Activated CD4-positive, alpha-beta T cell treated with anti-CD3 and anti-CD28 coated beads, Interleukin-2, amount 50 U/mL, for 1 hour (primary cell): Measurements from ENCODE around the gene SLMAP.

Source experiments
- DNase-seq: peaks from one replicate; pipeline ENCODE4 v3.0.0-alpha.2; 2020

The SLMAP gene, protein sequence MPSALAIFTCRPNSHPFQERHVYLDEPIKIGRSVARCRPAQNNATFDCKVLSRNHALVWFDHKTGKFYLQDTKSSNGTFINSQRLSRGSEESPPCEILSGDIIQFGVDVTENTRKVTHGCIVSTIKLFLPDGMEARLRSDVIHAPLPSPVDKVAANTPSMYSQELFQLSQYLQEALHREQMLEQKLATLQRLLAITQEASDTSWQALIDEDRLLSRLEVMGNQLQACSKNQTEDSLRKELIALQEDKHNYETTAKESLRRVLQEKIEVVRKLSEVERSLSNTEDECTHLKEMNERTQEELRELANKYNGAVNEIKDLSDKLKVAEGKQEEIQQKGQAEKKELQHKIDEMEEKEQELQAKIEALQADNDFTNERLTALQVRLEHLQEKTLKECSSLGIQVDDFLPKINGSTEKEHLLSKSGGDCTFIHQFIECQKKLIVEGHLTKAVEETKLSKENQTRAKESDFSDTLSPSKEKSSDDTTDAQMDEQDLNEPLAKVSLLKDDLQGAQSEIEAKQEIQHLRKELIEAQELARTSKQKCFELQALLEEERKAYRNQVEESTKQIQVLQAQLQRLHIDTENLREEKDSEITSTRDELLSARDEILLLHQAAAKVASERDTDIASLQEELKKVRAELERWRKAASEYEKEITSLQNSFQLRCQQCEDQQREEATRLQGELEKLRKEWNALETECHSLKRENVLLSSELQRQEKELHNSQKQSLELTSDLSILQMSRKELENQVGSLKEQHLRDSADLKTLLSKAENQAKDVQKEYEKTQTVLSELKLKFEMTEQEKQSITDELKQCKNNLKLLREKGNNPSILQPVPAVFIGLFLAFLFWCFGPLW

DNA sequence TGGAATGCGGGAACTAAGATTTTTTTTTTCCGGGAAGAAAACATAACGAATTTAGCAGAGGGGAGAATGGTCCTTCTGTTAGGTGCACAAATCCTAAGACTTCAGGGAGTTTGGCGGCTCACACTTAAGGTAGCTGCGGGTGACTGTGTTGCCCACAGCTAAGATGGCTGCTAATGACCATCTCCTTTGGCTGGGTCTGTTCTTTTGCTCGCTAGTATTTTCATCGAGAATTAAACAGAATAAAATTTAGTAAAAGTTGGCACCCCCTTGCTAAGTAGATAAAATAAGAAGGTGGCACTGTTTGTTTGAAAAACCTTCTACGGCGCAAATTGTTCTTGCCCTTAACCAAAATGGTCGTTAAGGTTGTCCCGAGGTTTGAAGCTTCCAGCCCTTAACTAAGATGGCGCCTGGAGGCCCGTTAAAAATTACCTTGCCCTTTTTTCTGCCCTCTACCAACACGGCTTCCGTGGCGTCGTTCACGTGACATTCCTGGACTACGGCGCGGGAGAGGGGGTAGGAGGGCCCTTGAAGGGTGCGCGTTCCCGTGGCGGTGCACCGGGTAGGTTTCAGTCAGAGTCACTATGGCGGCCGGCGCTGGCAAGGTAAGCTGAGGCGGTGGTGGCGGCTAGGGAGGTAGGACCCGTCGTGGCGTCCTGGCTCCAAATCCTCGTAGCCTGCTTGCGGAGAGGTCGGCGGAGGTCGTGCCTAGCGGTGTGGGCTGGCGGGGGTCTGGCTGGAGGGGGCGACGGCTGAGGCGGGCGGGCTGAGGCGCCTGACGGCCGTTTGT is at the start of gene SLMAP:
Gene SLMAP, plus strand, starts transcription at position 569 of the 787 bp plus-strand sequence. CDS start 1,343 bp downstream, outside the sequence.
- peak; percentile 95 for DNase-seq

DNA sequence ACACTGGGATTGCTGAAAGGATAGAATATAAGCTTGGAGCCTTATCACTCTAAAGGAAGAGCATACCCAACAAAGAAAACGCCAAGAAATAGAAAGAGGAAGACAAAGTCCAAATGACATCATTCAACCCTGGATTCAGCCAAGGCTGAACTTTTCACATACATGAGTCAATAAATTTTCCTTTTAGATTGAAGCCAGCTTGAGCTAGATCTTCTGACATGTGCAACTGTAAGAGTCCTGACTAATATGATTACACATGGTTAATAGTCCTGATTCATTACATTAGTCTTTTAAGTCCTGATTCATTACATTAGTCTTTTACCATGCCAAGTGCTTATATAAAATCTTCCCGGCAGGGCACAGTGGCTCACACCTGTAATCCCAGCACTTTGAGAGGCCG is 49.6 kb upstream of the SLMAP start:
- no peak for DNase-seq

DNA sequence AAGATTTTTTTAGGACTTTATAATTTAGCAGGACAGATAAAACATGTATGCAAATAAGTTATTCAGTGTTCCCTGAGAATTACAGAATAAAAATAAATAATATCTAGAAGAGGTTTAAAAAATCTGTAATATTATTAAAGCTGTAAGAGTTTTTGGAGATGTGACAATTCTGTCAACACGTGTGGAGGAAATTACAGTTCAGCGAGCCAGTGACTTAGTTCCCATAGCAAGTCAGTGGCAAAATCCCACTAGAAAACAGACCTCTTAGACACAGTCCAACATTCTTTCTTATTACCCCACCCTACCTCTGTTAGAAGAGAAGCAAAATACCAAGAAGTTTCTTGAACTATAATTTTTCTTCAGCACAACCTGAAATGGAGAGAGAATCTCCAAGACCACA is 47.1 kb upstream of the SLMAP start:
- no peak for DNase-seq

DNA sequence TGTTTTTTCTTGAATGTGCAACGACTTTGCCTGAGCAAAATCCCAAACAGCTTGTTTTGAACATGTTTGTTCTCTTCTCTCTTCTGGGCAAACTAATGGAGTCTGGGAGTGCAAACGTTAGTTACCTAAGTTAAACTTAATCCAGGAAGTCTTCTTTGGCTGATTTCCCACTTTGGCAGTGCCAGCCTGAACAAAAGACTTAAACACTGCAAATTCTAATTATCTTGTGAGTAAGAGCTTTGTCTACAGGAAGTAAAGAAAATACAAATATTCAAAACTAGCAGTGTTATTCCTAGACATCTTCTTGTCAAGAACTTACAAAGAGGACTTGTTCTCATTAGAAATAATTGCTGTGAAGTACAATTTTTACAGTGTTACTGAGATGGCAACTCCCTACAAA is 46.5 kb upstream of the SLMAP start:
- no peak for DNase-seq

DNA sequence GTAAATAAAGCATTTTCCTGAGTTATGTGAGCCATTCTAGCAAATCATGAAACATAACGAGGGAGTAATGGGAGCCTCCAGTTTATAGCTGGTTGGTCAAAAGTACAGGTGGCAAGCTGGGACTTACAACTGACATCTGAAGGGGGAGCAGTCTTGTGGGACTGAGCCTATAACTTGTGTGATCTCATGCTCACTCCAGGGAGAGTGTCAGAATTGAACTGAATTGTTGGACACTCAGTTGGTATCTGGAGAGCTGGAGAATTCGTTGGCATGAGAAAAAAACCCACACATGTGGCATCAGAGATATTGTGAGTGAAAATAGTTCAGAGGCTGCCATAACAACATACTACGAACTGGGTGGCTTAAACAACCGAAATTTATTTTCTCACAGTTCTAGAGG is 40.4 kb upstream of the SLMAP start:
- no peak for DNase-seq

DNA sequence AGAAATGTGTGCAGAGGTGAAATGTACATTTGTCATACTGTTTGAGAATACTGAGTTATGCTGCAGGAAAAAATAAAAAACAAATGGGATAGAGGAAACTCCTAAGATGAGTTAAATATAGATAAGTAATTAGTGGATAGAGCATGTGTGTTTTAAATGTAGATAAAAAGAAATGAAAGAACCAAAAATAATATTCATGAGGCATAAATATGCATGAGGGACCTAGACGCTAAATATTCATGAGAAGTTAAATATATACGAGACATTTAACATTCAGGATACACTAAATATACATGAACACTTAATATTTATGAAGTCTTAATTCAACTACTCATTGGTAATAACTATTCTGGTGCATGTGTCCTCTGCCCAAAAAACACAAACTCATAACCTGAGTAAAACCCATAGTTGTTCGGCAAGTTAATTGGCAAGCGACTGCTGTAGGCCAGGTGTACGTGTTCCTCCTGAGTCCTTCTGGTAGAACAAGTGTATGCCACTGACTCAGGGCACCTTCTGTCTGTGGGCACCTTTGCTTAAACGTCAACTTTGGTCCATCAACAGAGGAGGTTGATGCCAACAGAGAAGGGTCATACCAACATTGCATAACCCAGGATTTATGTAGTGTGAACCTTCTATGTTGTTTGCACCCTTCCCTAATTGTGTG is 38.8 kb upstream of the SLMAP start:
- DNase-seq, result no peak

DNA sequence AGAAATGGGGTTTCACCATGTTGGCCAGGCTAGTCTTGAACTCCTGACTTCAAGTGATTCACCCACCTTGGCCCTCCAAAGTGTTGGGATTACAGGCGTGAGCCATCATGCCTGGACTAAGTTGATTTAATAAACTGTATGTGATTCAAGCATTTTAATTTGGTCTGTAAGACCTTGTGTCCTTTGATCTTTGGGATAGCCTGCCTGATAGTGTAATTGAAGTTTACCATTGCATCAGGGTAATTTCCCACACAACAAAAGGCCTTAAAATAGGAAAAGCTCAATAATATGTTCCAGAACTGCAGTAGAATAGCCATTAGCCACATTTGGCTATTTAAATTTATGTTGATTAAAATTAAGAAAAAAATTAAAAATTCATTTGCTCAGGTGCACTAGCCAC is 38.0 kb upstream of the SLMAP start:
- no peak for DNase-seq

DNA sequence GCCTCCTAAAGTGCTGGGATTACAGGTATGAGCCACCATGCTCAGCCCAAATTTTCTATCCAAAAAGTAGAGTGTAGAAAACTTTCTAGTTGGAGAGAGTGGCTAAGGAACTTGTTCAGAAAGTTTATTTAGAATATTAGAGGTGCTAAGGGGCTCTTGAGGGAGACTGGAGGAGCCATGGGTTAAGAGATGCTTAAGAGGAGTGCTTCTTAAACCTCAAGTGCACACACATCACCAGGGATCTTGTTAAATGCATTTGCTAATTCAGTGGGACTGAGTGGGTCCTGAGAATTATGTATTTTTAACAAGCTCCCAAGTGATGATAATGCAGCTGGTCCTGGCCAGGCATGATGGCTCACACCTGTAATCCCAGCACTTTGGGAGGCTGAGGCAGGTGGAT is 29.7 kb upstream of the SLMAP start:
- DNase-seq, result no peak

DNA sequence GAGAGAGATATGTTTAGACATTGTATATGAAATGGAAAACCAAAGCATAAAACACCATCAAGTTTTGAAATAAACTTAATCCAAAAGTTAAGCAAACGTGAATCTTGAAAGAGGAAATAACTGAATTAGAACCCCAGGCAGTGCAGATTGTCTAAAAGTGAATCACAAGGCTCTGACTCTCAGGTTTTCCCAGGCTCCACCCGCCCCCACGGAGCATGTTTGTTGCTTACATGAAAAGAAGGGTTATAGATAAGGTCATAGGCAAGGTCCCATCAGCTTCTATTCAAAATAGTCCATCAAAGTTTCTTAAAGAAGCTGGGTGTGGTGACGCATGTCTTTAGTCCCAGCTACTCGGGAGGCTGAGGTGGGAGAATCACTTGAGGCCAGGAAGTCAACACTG is 29.0 kb upstream of the SLMAP start:
- DNase-seq, result no peak

DNA sequence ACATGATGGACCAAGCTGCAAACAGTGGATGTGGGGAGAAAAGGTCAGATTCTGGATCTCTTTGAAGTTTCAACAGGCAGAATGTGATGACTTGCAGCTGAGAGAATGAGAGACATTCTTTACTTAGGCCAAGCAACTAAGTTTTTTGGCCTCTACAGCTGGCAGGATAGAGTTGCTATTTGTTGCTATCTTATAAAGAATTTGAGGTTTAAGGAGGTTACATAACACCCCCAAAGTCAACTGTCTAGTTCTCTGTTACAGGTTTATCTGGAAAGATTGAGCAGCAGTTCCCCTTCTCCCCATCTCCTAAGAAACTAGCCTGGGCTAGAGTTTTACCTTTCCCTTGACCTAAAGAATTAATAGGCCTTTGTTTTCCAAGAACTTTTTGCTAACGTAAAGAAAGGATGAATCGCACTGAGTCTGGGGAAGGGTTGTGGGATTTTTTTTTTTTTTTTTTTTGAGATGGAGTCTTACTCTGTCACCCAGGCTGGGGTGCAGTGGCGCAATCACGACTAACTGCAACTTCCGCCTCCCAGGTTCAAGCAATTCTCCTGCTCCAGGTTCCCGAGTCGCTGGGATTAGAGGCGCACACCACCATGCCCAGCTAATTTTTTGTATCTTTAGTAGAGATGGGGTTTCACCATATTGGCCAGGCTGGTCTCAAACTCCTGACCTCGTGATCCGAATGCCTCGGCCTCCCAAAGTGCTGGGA is 26.6 kb upstream of the SLMAP start:
- DNase-seq, result no peak

DNA sequence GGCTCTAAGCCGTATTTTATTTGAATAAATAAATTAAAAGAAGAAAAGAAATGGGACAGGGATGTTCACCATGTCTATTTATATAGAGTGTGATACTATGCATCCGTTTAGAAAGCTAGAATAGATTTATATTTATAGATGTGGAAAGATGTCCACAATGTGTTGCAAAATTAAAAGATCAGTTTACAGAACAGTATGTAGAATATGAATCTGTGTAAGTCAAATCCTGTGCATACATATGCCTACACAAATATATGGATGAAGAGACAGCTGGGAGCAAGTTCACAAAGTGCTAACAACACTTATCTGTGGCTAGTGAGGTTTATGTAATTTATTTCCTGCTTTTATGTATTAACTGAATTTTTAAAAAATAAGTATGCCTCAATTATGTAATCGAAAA is 25.4 kb upstream of the SLMAP start:
- DNase-seq, result no peak

DNA sequence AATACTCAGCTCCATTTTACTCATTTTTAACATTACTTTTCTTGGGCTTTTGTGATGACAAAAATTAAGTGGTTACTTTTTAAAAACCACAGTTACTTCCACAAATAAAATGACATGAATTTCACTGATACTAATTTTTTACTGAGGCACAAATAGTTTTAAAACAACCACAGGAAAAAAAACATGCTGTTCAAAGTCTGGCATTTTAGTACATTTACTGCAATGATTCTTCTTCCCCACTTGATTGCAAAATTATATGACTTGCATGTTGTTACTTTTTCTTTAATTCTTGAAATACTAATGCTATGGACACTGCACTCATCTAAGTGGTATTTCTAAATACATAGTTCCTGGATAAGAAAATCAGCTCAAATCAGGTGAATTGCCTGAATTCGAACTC is 24.8 kb upstream of the SLMAP start:
- DNase-seq, result no peak

DNA sequence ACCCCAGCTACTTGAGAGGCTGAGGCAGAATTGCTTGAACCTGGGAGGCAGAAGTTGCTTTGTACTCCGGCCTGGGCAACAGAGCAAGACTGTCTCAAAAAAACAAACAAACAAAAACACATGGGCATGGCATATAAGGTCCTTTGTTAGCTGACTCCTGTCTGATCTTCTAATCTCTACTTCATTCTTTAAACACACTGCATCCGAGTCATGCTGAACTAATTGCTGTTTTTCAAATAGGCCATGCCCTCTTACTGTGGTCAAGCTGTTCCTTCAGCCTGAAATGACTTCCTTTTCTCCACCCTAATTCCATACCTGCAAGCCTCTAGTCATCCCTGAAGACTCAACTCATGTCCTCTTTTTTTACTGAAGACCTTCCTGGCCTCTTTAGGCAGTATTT is 22.3 kb upstream of the SLMAP start:
- no peak for DNase-seq

DNA sequence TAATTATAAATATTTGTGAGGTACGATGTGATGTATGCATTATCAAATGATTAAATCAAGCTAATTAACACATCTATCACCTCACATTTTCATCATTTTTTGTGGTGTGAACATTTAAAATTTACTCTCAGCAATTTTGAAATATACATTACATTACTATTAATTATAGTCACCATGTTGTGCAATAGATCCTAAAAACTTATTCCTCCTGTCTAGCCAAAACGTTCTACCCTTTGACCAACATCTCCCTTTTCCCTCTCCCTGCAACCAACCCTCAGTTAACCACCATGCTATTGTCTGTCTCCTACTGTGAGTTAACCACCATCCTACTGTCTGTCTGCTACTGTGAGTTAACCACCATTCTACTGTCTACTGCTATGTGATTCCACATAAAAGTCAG is 20.7 kb upstream of the SLMAP start:
- DNase-seq, result no peak

DNA sequence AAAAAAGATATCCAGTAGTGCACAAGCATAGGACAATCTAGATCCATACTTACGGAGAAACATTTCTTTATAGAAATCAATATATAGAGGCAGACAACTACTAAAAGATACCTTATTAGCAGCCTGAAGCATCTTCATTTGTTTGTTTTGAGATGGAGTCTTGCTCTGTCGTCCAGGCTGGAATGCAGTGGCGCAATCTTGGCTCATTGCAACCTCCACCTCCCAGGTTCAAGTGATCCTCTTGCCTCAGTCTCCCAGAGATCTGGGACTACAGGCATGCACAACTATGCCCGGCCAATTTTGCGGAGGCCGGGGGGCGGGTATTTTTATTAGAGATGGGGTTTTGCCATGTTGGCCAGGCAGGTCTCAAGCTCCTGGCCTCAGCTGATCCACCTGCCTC is 18.3 kb upstream of the SLMAP start:
- DNase-seq, result no peak

DNA sequence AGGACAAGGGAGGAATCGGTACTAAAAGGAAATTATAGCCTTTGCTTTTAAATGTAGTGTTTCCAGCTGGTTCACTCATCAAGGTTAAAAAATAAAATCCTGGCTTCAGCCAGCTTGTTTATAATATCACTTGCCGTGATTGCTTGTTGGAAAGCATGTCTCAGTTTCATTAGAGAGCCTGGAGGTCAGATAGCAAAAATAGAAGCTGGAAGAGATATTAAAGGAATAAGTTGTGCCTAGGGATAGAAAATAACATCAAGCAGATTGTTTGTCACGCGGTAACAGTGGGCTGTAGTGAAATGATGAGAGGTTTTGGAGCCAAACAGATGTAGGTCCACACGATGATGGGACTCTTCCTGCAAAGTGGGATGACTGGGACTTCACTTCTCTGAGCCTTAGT is 17.7 kb upstream of the SLMAP start:
- no peak for DNase-seq

DNA sequence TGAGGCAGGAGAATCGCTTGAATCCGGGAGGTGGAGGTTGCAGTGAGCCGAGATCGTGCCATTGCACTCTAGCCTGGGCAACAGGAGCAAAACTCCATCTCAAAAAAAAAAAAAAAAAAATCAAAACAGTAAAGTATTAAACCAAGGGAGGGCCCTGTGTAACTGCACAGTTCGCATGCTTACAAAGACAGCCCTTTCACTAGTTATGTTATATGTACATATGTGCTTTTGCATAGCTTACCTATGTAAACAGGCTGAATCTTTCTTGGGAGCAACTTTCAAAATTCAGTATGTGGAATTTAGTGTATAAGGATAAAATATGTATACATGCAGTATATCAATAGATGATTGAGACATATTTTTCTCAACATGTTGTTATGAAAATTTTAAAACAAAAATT is 16.1 kb upstream of the SLMAP start:
- DNase-seq, result no peak

DNA sequence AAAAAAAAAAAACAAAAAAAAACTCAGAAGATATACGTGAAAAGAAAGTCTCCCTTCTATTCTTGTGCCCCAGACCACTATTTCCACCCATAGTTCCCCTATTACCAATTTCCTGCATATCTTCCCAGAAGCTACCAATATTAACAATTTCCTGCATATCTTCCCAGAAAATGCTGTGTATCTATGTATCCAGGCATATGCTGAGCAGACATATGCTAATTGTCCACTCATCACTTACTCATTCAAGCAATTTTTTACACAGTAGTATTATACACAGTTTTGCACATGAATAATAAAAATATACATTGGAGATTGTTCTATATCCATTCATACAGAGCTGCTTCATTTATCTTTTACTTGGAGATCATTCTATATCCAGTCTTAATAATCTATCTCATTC is 12.6 kb upstream of the SLMAP start:
- no peak for DNase-seq

DNA sequence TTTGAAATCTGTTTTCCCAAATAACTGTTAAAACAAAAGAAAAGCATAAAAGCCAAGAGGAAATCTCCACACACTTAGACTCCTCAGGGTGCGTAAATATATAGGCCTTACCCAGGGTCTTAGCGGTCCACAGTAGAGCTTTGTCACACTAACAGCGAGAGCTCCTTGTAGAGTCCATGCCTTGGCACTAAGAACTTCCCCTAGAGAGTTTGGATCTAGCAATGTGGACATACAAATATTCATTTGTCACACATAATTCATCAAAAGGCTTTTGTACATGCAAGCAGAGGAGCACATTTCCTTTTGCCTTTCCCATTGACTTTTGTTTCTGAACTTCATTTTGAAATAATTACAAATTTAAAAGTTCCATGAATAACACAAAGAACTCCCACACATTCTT is 11.0 kb upstream of the SLMAP start:
- no peak for DNase-seq

DNA sequence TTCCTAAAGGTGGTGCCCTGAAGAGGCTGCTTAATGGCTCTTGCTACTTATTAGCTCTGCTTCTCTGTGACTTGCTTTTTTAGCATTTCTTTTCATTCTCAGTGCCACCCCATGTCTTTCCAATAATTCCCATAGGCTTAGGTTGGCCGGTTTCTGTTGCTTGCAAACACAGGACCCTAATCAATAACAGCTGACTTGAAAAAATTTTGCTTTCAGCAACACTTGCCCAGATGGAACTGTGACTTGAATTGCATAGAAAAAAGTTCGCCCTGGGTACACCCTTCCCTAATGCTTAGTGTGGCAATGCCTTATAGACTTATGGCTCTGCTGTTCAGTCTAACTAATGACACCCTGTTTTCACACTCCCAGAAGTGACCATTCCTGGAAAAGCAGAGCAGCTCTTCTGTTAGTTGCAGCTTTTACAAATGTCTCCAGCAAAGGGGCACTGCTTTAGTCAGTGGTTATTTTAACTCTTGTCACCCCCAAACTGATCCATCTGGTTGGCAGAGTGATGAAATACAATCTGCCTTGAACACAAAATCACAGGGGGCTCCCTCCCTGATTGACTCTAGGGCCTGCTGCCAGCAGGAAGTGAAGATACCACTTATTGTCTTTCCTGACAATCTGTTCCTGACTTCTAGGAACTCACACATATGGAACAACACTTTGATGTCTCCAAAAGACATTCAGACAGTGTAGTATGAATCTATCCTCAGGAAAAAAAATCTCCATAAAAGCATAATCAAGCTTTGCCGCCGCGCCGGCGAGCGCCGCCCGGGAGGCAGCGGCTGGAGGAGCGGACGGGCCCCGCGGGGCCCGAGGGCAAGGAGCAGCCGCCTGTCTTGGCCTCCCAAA is 9.7 kb upstream of the SLMAP start:
- no peak for DNase-seq

DNA sequence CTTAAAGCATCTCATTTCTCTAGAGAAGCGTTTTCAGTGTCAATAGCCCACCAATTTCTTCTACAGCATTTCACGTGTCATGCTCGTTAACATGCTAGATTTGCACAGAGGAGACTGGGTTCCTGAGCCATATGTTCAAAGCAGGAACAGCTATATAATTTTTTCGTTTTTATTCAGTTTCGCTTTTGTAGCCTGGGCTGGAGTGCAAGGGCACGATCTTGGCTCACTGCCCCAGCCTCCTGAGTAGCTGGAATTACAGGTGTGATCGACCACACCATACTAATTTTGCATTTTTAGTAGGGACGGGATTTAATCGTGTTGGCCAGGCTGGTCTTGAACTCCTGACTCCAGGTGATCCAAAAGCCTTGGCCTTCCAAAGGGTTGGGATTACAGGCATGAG is 6.6 kb upstream of the SLMAP start:
- no peak for DNase-seq
